Ovary (tissue), 3 donors: Measurements from ENCODE around the gene ARID5A.

ENCODE experiments used
- CTCF ChIP-seq, 3 donors: fragments of 450-650 bp in 2 of 3; fragments of 200-600 bp in 1 of 3; IDR thresholded peaks; one replicate each; pipeline versions ENCODE4 v1.5.1 to v1.8.0; 2016 to 2022; ENCODE audit warnings: antibody characterized with exemption in 3 of 3, mild to moderate bottlenecking in 1 of 3
- EP300 ChIP-seq: sonication (generic); formaldehyde crosslinking; IDR thresholded peaks from one replicate; pipeline ENCODE4 v1.6.1; 2017; ENCODE audit warnings: antibody characterized with exemption
- POLR2A ChIP-seq: fragments of 450-650 bp; IDR thresholded peaks from one replicate; pipeline ENCODE4 v1.6.1; 2017; ENCODE audit warnings: antibody characterized with exemption, mild to moderate bottlenecking, moderate library complexity
- donor health status: DM: no; HTN: no; CAD: no.

- TF ChIP-seq EP300 (no peak), CTCF (IDR thresholded peaks at IDR 0.05) (no peak), POLR2A (no peak)
These were observed 6.5 kb upstream of the ARID5A start for GRCh38 chr2:96530144-96530430.
